ENCODE data around the gene TUBGCP5. TPM values are rescaled to one million over a fixed set of nuclear protein-coding genes. Genes with fewer than 3 reads are reported as not detected.

Gene TUBGCP5
- total RNA-seq, 1 donor from 2014 or later = 15.7 TPM

- Mint-ChIP-seq H3K4me3 (ENCODE audit: unreplicated experiment) (peak overlapping the region; percentile 90), H3K9me3 (ENCODE audit: unreplicated experiment) (no peaks in the 10 kb centered on the region), H3K4me1 (ENCODE audit: unreplicated experiment) (peaks cover 10% of the 10 kb centered on the region), H3K36me3 (ENCODE audit: low read depth, unreplicated experiment) (peaks cover 9% of the 10 kb centered on the region), H3K27me3 (ENCODE audit: unreplicated experiment) (peaks cover 16% of the 10 kb centered on the region), H3K27ac (ENCODE audit: unreplicated experiment) (peak overlapping the region; percentile 71)
- DNase-seq (ENCODE audit: low spot score) = no peak
- TF ChIP-seq, protein P1, sequence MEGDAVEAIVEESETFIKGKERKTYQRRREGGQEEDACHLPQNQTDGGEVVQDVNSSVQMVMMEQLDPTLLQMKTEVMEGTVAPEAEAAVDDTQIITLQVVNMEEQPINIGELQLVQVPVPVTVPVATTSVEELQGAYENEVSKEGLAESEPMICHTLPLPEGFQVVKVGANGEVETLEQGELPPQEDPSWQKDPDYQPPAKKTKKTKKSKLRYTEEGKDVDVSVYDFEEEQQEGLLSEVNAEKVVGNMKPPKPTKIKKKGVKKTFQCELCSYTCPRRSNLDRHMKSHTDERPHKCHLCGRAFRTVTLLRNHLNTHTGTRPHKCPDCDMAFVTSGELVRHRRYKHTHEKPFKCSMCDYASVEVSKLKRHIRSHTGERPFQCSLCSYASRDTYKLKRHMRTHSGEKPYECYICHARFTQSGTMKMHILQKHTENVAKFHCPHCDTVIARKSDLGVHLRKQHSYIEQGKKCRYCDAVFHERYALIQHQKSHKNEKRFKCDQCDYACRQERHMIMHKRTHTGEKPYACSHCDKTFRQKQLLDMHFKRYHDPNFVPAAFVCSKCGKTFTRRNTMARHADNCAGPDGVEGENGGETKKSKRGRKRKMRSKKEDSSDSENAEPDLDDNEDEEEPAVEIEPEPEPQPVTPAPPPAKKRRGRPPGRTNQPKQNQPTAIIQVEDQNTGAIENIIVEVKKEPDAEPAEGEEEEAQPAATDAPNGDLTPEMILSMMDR (IDR thresholded peaks at IDR 0.05; ENCODE audit: unreplicated experiment) = no peak
Observed at GRCh38 chr15:22981051-22981840, 58.1 kb downstream of the TUBGCP5 start.

GRCh38 chr15:22980189-22981050 is 58.9 kb downstream of the TUBGCP5 start, which contains the start of gene CYFIP1:
CYFIP1 (minus strand) TSS chr15:22980368; CDS start chr15:22947285, 33,083 bp downstream.
- Mint-ChIP-seq H3K9me3 (ENCODE audit: unreplicated experiment) (no peaks in the 10 kb centered on the region), H3K4me3 (ENCODE audit: unreplicated experiment) (peak within 1 kb of the TSS; percentile 97), H3K27me3 (ENCODE audit: unreplicated experiment) (peaks cover 16% of the 10 kb centered on the region), H3K36me3 (ENCODE audit: low read depth, unreplicated experiment) (peaks cover 9% of the 10 kb centered on the region), H3K27ac (ENCODE audit: unreplicated experiment) (peak within 1 kb of the TSS; percentile 71), H3K4me1 (ENCODE audit: unreplicated experiment) (peaks cover 10% of the 10 kb centered on the region)
- DNase-seq (ENCODE audit: low spot score) = peak; percentile 86
- TF ChIP-seq, protein P1 (IDR thresholded peaks at IDR 0.05; ENCODE audit: unreplicated experiment) = no peak

DNA sequence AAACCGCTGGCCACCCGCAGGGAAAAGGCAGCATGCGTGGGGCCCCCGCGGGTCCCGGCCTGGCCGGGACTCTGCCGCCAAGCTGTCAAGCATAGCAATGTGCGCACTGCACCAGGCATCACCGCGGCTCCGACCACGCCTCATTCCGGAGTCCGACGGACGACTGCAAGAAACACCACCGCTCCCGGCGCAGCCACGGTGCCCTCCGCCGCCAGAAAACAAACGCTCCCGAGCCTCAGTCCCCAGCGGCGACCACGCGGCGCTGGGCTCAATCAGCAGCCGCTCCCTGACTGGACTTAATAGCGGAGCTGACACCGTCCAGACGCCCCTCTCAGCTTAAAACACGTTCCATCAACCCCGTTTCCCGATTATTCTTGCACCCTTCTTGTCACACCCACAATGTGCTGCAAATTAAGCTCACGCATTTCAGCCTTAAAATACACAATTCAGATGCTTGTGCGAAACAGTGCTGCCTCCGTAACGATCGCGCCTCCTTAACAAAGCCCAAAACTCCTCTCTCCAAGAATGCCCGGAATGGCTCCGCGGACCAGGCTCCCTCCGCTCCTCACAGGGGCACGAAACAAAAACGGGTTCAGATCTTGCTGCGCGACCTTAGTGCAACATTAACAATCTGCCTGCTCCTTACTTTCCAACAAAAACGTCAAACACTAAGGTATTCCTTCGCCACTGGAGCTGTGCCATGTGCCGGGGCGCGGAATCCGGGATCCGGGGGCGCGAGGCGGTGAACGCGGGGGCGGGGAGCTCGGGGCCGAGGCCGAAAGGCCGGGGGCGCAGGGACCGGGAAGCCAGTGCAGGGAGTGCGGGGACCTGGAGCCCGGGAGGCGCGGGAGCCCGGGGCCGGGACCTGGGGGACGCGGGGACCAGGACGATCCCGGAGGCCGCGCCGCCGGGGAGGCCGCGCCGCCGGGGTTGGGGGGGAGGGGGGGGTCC is 59.9 kb downstream of the TUBGCP5 start:
- TF ChIP-seq, protein P1 (IDR thresholded peaks at IDR 0.05; ENCODE audit: unreplicated experiment) = no peak

DNA sequence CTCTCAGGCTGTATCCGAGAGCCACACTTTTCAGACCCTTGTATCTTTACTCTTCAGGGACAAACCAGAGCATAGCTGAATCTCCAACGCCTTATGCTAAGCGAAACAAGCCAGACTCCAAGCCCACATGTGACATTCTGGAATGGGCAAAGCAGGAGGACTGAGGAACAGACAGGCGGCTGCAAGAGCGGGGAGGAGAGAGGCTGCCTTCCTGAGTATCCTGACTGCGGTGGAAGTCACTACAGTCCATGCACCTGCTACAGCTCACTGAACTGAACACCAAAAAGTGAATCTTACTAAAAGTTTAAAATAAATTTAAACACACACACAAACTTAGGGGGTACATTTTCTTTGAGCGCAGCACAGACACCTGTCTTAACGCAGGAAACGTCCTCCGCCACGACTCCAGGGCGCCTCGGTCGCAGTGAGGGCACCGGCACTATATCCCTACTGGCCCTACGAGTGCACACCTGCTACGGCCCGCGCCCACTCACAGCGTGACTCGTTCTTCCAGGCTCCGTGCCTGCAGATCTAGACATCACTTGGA is 60.6 kb downstream of the TUBGCP5 start:
- peaks cover 9% of the 10 kb centered on the region for H3K36me3 Mint-ChIP-seq (ENCODE audit: low read depth, unreplicated experiment)
- peak overlapping the region; percentile 74 for H3K27ac Mint-ChIP-seq (ENCODE audit: unreplicated experiment)
- TF ChIP-seq, protein P1 (IDR thresholded peaks at IDR 0.05; ENCODE audit: unreplicated experiment) = no peak
- H3K4me1 Mint-ChIP-seq (ENCODE audit: unreplicated experiment) = peaks cover 18% of the 10 kb centered on the region
- peaks cover 20% of the 10 kb centered on the region for H3K27me3 Mint-ChIP-seq (ENCODE audit: unreplicated experiment)
- DNase-seq (ENCODE audit: low spot score) = no peak
- H3K4me3 Mint-ChIP-seq (ENCODE audit: unreplicated experiment) = peak overlapping the region; percentile 97
- H3K9me3 Mint-ChIP-seq (ENCODE audit: unreplicated experiment) = no peaks in the 10 kb centered on the region

More for the DNA sequence above, 59.9 kb downstream of the TUBGCP5 start:
- H3K4me1 Mint-ChIP-seq (ENCODE audit: unreplicated experiment) = peaks cover 15% of the 10 kb centered on the region
- DNase-seq (ENCODE audit: low spot score) = peak; percentile 37
- H3K27ac Mint-ChIP-seq (ENCODE audit: unreplicated experiment) = peak overlapping the region; percentile 54
- peak overlapping the region; percentile 97 for H3K4me3 Mint-ChIP-seq (ENCODE audit: unreplicated experiment)
- H3K27me3 Mint-ChIP-seq (ENCODE audit: unreplicated experiment) = peaks cover 17% of the 10 kb centered on the region
- peaks cover 9% of the 10 kb centered on the region for H3K36me3 Mint-ChIP-seq (ENCODE audit: low read depth, unreplicated experiment)
- H3K9me3 Mint-ChIP-seq (ENCODE audit: unreplicated experiment) = no peaks in the 10 kb centered on the region
